HepG2 (cell line): Measurements from ENCODE around the gene HOXB6. TPM values are rescaled to one million over a fixed set of nuclear protein-coding genes. Genes with fewer than 3 reads are reported as not detected.

Source experiments
- ATAC-seq: fragments of 200-7000 bp; cut with Tn5 transposase; 3 replicates; pipeline ENCODE4 v1.9.1; 2020; ENCODE audit warnings: mild to moderate bottlenecking, moderate library complexity
- BruUV-seq: library from RNA; stranded (reverse); fragments of 400-500 nt; replicated peaks from 2 replicates; lab custom pipeline; 2021; lab: Mats Ljungman, UMichigan
- CTCF ChIA-PET: fragments of 300-600 bp; formaldehyde crosslinking; extraction: SDS; loops from one replicate; lab custom pipeline; 2021; ENCODE audit warnings: low total read pairs, inconsistent platforms, low intra/inter-chr PET ratio; lab: Yijun Ruan, JAX
- POLR2A ChIA-PET: fragments of 350-600 bp; sonication (Branson Sonifier 250); formaldehyde crosslinking; loops from one replicate; lab custom pipeline; 2020; ENCODE audit warnings: antibody characterized with exemption, inconsistent platforms; lab: Yijun Ruan, JAX
- DNase-seq: peaks from one replicate; pipeline ENCODE4 v3.0.0-alpha.2; 2015; ENCODE audit warnings: low spot score
- FAIRE-seq: peaks from 3 replicates; lab custom pipeline; 2011; peaks lifted over from hg19 to GRCh38; lab: Jason Lieb, UNC
- H2AFZ ChIP-seq: one replicate; pipeline ENCODE4 v1.6.1; 2011; ENCODE audit warnings: low read length, inconsistent platforms
- H3K27ac ChIP-seq: fragments of 300-600 bp; 3 replicates; pipeline ENCODE4 v1.8.0; 2011; ENCODE audit warnings: mixed run types, mild to moderate bottlenecking, mixed read lengths, low read length, inconsistent platforms; ENCODE audit not compliant: insufficient read depth; ENCODE audit errors: extremely low read length
- H3K27me3 ChIP-seq, 2 experiments: fragments of 200-600 bp in 1 of 2; 2 replicates in 1 of 2; 3 replicates in 1 of 2; pipeline versions ENCODE4 v1.6.0 to v1.8.0; 2011; ENCODE audit warnings: low read length in 2 of 2, mild to moderate bottlenecking in 2 of 2, moderate library complexity in 2 of 2, inconsistent platforms in 1 of 2; ENCODE audit not compliant: insufficient read depth in 2 of 2, control insufficient read depth in 1 of 2
- H3K36me3 ChIP-seq, 2 experiments: fragments of 200-600 bp in 1 of 2; replicated peaks in 1 of 2; 2 replicates in 1 of 2; 3 replicates in 1 of 2; pipeline versions ENCODE4 v1.5.1 to v1.8.0; 2011; ENCODE audit warnings: low read length in 2 of 2, inconsistent platforms in 1 of 2; ENCODE audit not compliant: insufficient read depth in 2 of 2, control insufficient read depth in 1 of 2
- H3K4me1 ChIP-seq: 2 replicates; pipeline ENCODE4 v1.5.1; 2012; ENCODE audit warnings: low read length, inconsistent platforms; ENCODE audit not compliant: insufficient read depth
- H3K4me2 ChIP-seq: 2 replicates; pipeline ENCODE4 v1.6.0; 2011; ENCODE audit warnings: low read depth, low read length, inconsistent platforms
- H3K4me3 ChIP-seq, 3 experiments: fragments of 200-600 bp in 1 of 3; sonication (generic), shearing (Covaris generic) in 1 of 3; replicated peaks in 1 of 3; 2 replicates each; pipeline ENCODE4 v1.5.1; 2011 to 2016; ENCODE audit warnings: low read length in 3 of 3, inconsistent platforms in 2 of 3, low read depth in 2 of 3, mild to moderate bottlenecking in 2 of 3, control low read depth in 1 of 3, mixed read lengths in 1 of 3; ENCODE audit not compliant: insufficient read depth in 1 of 3
- H3K79me2 ChIP-seq: one replicate; pipeline ENCODE4 v1.6.1; 2011; ENCODE audit warnings: low read length, inconsistent platforms; ENCODE audit not compliant: insufficient read depth
- H3K9ac ChIP-seq: 2 replicates; pipeline ENCODE4 v1.6.0; 2011; ENCODE audit warnings: mild to moderate bottlenecking, low read depth, low read length, inconsistent platforms; ENCODE audit not compliant: insufficient read depth
- H3K9me3 ChIP-seq: 2 replicates; pipeline ENCODE4 v1.5.1; 2012; ENCODE audit warnings: mild to moderate bottlenecking, low read length
- H4K20me1 ChIP-seq: 2 replicates; pipeline ENCODE4 v1.6.0; 2011; ENCODE audit warnings: inconsistent platforms, mild to moderate bottlenecking, low read length, moderate library complexity; ENCODE audit not compliant: insufficient read depth
- KMT2B ChIP-seq: IDR thresholded peaks from 2 replicates; pipeline ENCODE4 v1.6.1; 2016; ENCODE audit warnings: missing genetic modification reagents, missing compliant biosample characterization
- MED13 ChIP-seq: sonication (generic); formaldehyde crosslinking; IDR thresholded peaks from 2 replicates; pipeline ENCODE4 v1.5.0; 2020; ENCODE audit warnings: missing genetic modification reagents
- PHF8 ChIP-seq: sonication (generic); formaldehyde crosslinking; IDR thresholded peaks from 2 replicates; pipeline ENCODE4 v1.5.0; 2020; ENCODE audit warnings: missing genetic modification reagents
- SNAI1 ChIP-seq: sonication (generic); formaldehyde crosslinking; IDR thresholded peaks from 2 replicates; pipeline ENCODE4 v1.5.0; 2020; ENCODE audit warnings: mild to moderate bottlenecking, missing genetic modification reagents, borderline replicate concordance
- SP1 ChIP-seq, 2 experiments: fragments of 450-650 bp in 1 of 2; sonication (generic) in 1 of 2; formaldehyde crosslinking in 1 of 2; IDR thresholded peaks; 2 replicates each; pipeline versions ENCODE4 v1.4.0 to v1.6.1; 2016 to 2020; ENCODE audit warnings: missing genetic modification reagents in 1 of 2
- TAF15 ChIP-seq: fragments of 200-400 bp; formaldehyde crosslinking; IDR thresholded peaks from one replicate; pipeline ENCODE4 v1.6.1; 2018; ENCODE audit warnings: mild to moderate bottlenecking, low read depth, low read length; ENCODE audit not compliant: poor library complexity, severe bottlenecking
- ZFYVE20 ChIP-seq: sonication (generic); formaldehyde crosslinking; IDR thresholded peaks from 2 replicates; pipeline ENCODE4 v1.8.0; 2023; ENCODE audit warnings: low read depth, mild to moderate bottlenecking, moderate library complexity, missing genetic modification reagents, borderline replicate concordance
- ZNF451 ChIP-seq: sonication (generic); formaldehyde crosslinking; IDR thresholded peaks from 2 replicates; pipeline ENCODE4 v1.5.0; 2020; ENCODE audit warnings: mild to moderate bottlenecking, missing genetic modification reagents
- WGBS: methylation state at CpG from one replicate; pipeline ENCODE4 v1.1.6; 2017; ENCODE audit warnings: low lambda C conversion rate; 5-methylcytosine and 5-hydroxymethylcytosine counted together
- in situ Hi-C: cut with HindIII; loops from 2 replicates; pipeline ENCODE4 v1.10.0; 2017; ENCODE audit warnings: low pct_unique_long_range_greater_than_20kb; ENCODE audit not compliant: extremely low pct_ligation_motif_present
- intact Hi-C: fragments of 100-400 bp; cut with micrococcal nuclease; formaldehyde crosslinking; loops from one replicate; pipeline ENCODE4 v1.10.0; 2022; ENCODE audit not compliant: unreplicated experiment
- polyA plus RNA-seq, 8 experiments: library from polyadenylated mRNA; depleted of rRNA in 3 of 8; stranded (reverse) in 7 of 8; unstranded in 1 of 8; fragments of >200 nt; fragmentation: Illumina TruSeq in 4 of 8; extraction: Trizol in 4 of 8; gene quantifications; 2 replicates each; pipeline versions ENCODE4 v1.2.1 to v1.2.3, GENCODE V29; 2011 to 2016; ENCODE audit warnings: low read depth in 4 of 8, missing spikeins in 1 of 8, mixed read lengths in 1 of 8; ENCODE audit not compliant: insufficient read depth in 1 of 8
- total RNA-seq, 5 experiments: library from RNA; depleted of rRNA; stranded (reverse); fragments of >200 nt; fragmentation: Illumina TruSeq; extraction: Trizol; gene quantifications; 2 replicates each; pipeline ENCODE4 v1.2.3, GENCODE V29; 2016; ENCODE audit warnings: low read depth in 1 of 5
- TF ChIP-seq, protein P1 (sequence below): sonication (generic); formaldehyde crosslinking; IDR thresholded peaks from 2 replicates; pipeline ENCODE4 v1.4.0; 2020; ENCODE audit warnings: missing genetic modification reagents, borderline replicate concordance
- TF ChIP-seq, protein P2 (sequence below): sonication (generic); formaldehyde crosslinking; IDR thresholded peaks from 2 replicates; pipeline ENCODE4 v1.5.1; 2020; ENCODE audit warnings: mild to moderate bottlenecking, missing genetic modification reagents, borderline replicate concordance

The HOXB6 gene
- total and polyA plus RNA-seq, 2 of the 13 experiments (the other 11 are each of a cell fraction or from before 2014, with no cell fraction given): not detected

DNA sequence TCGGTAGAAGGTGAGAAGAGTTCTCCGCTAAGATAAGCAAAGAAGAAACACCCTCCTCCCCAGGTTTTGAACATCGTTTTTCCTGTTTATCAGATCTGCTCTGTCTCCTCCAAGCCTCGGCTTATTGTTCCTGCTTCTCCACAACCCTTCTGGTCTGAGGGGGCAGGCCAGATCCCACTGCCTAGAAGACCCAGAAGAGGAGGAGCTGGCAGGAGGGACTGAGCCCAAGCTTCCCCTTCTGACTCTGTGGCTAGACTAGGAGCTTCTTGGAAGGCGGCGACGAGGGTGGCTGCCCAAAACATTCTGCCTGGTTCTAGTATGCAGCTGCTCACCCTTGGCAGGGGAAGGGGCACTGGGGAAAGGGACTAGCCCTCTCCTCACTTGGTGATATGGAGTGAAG is 6.0 kb downstream of the HOXB6 start:
- Histone ChIP-seq H3K4me3 (no peak overlapping the region), H4K20me1 (peaks cover 2% of the 10 kb centered on the region; the same call in 1 of the 2 replicates), H3K9me3 (no peaks in the 10 kb centered on the region), H3K4me1 (peaks cover 17% of the 10 kb centered on the region; the same call in 1 of the 2 replicates), H3K27me3 (peaks cover 55 to 98% of the 10 kb centered on the region in 2 experiments), H2AFZ (no peak overlapping the region), H3K9ac (no peak overlapping the region), H3K79me2 (no peaks in the 10 kb centered on the region), H3K36me3 (no peaks in the 10 kb centered on the region), H3K27ac (no peak overlapping the region), H3K4me2 (no peak overlapping the region)
- no TSS peak for BruUV-seq
- intact Hi-C loops (no loop called here), in situ Hi-C loops (loop anchor here (5.0 kb wide), 1 partner anchor 446 kb away; no protein-coding TSS in a partner anchor)
- ATAC-seq (no peak), FAIRE-seq (no peak), DNase-seq (no peak)
- CTCF ChIA-PET: no interaction called here
- POLR2A ChIA-PET: no interaction called here
- WGBS: 2% methylated on average over 7 of the region's 7 CpGs
- TF ChIP-seq KMT2B (CRISPR knock-in tag) (no peak), SNAI1 (no peak), ZNF451 (CRISPR knock-in tag) (no peak), SP1 (IDR thresholded peaks at IDR 0.05) (no peak), SP1 (CRISPR knock-in tag; IDR thresholded peaks at IDR 0.05) (no peak), ZFYVE20 (CRISPR knock-in tag) (no peak), TAF15 (no peak), PHF8 (CRISPR knock-in tag) (no peak), MED13 (CRISPR knock-in tag) (no peak)
- TF ChIP-seq, protein P1, sequence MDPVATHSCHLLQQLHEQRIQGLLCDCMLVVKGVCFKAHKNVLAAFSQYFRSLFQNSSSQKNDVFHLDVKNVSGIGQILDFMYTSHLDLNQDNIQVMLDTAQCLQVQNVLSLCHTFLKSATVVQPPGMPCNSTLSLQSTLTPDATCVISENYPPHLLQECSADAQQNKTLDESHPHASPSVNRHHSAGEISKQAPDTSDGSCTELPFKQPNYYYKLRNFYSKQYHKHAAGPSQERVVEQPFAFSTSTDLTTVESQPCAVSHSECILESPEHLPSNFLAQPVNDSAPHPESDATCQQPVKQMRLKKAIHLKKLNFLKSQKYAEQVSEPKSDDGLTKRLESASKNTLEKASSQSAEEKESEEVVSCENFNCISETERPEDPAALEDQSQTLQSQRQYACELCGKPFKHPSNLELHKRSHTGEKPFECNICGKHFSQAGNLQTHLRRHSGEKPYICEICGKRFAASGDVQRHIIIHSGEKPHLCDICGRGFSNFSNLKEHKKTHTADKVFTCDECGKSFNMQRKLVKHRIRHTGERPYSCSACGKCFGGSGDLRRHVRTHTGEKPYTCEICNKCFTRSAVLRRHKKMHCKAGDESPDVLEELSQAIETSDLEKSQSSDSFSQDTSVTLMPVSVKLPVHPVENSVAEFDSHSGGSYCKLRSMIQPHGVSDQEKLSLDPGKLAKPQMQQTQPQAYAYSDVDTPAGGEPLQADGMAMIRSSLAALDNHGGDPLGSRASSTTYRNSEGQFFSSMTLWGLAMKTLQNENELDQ (CRISPR knock-in tag): no peak
- TF ChIP-seq, protein P2, sequence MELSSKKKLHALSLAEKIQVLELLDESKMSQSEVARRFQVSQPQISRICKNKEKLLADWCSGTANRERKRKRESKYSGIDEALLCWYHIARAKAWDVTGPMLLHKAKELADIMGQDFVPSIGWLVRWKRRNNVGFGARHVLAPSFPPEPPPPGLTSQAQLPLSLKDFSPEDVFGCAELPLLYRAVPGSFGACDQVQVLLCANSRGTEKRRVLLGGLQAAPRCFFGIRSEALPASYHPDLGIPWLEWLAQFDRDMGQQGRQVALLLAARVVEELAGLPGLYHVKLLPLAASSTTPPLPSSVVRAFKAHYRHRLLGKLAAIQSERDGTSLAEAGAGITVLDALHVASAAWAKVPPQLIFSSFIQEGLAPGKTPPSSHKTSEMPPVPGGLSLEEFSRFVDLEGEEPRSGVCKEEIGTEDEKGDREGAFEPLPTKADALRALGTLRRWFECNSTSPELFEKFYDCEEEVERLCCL (CRISPR knock-in tag): no peak
